ENCODE results near the gene IGF2BP3. TPM values are rescaled to one million over a fixed set of nuclear protein-coding genes. Genes with fewer than 3 reads are reported as not detected.

IGF2BP3 gene
- total and polyA plus RNA-seq, 10 of the 15 experiments (the other 5 are each of a cell fraction or from before 2014, with no cell fraction given): 4.6 to 61.2 (median 36.9) TPM

GRCh38 chr7:23264916-23265458 is 205.3 kb downstream of the IGF2BP3 start (continued):
- TF ChIP-seq USF1 (IDR thresholded peaks at IDR 0.05; ENCODE audit: borderline replicate concordance, extremely low read length, insufficient read depth, low read depth, low read length) (no peak), RELA (IDR thresholded peaks at IDR 0.05; ENCODE audit: borderline replicate concordance, partially characterized antibody) (peak; percentile 32), ZNF274 (IDR thresholded peaks at IDR 0.05; ENCODE audit: insufficient read depth, insufficient read length) (no peak), RAD51 (IDR thresholded peaks at IDR 0.05) (no peak), GATAD2B (conservative IDR thresholded peaks at IDR 0.05; ENCODE audit: low read depth) (peak; percentile 96), NBN (IDR thresholded peaks at IDR 0.05) (no peak), BCL3 (IDR thresholded peaks at IDR 0.05; ENCODE audit: borderline replicate concordance, insufficient read depth, low read depth, low read length, poor library complexity, severe bottlenecking) (peak; percentile 92), ATF2 (IDR thresholded peaks at IDR 0.05; ENCODE audit: low read length) (peak; percentile 95), RBBP5 (conservative IDR thresholded peaks at IDR 0.05) (no peak), IRF4 (IDR thresholded peaks at IDR 0.05; ENCODE audit: low read depth, low read length) (peak; percentile 84), TCF3 (IDR thresholded peaks at IDR 0.05; ENCODE audit: borderline replicate concordance, insufficient read depth, low read depth, low read length) (no peak), IKZF1 (conservative IDR thresholded peaks at IDR 0.05) (peak; percentile 71), CREB1 (IDR thresholded peaks at IDR 0.05; ENCODE audit: low read depth) (no peak), FOXM1 (IDR thresholded peaks at IDR 0.05; ENCODE audit: low read depth, low read length) (peak; percentile 72; the same call in 1 of the 2 replicates), NFIC (IDR thresholded peaks at IDR 0.05; ENCODE audit: low read depth, low read length) (peak; percentile 62; the same call in 1 of the 2 replicates), RUNX3 (IDR thresholded peaks at IDR 0.05; ENCODE audit: low read length) (peak; percentile 78), STAT1 (conservative IDR thresholded peaks at IDR 0.05) (no peak), E2F8 (IDR thresholded peaks at IDR 0.05; ENCODE audit: low read depth, partially characterized antibody) (no peak), RFX5 (IDR thresholded peaks at IDR 0.05; ENCODE audit: low read depth, low read length) (no peak), CHD2 (IDR thresholded peaks at IDR 0.05; ENCODE audit: borderline replicate concordance, low read depth, low read length) (no peak), ZBTB33 (IDR thresholded peaks at IDR 0.05) (no peak), SMARCA5 (IDR thresholded peaks at IDR 0.05) (no peak)

All from GM12878 (cell line).